ENCODE data around the gene SLC25A11. TPM values are rescaled to one million over a fixed set of nuclear protein-coding genes. Genes with fewer than 3 reads are reported as not detected.
A peak's percentile ranks its signal among the peaks of the same experiment; 100 is the strongest.

Gene SLC25A11
- total and polyA plus RNA-seq, 4 donors: 34.8 to 72.1 (median 54.2) TPM

DNA sequence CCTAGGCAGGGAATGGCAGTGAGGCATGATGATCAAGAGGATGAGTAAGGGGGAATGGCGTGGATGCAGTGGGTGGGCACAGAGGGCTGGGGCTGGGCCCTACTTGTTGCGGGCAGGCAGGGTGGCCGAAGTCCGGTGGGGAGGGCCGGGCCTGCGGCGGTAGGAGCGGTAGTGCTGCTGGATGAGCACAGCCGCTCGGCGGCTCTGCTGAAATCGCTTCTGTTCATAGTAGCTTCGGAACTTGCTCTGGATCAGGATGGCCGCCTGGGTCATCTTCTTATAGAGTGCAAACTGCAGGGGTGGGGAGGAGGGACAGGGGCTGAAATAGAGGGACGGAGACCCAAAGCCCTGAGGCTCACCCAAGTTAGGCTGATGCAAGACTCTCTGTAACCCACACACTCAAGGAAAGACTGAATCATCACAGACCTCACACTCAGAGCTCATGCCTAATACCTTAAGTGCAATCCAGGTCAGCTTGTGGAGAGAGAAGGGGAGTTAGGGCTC lies 29.3 kb upstream of the SLC25A11 start:
- Histone ChIP-seq H3K9ac (ENCODE audit: insufficient read depth in 1 of 2, low read length in 2 of 2) (no peak overlapping the region), H3K27ac (ENCODE audit: low read depth in 1 of 2, low read length in 1 of 2) (peak overlapping the region; percentile 76 to 93), H3K4me3 (no peak overlapping the region), H3K9me3 (ENCODE audit: control insufficient read depth in 4 of 4, insufficient read depth in 3 of 4, low read length in 3 of 4) (no peaks in the 10 kb centered on the region), H3K4me1 (ENCODE audit: control insufficient read depth in 5 of 5, insufficient read depth in 5 of 5, low read length in 5 of 5) (peaks cover 4 to 21% (median 11%) of the 10 kb centered on the region in 5 donors), H3K27me3 (ENCODE audit: control insufficient read depth in 3 of 3, insufficient read depth in 3 of 3, low read length in 2 of 3) (no peaks in the 10 kb centered on the region), H3K36me3 (ENCODE audit: control insufficient read depth in 4 of 4, insufficient read depth in 4 of 4, low read length in 4 of 4) (peaks cover 4 to 36% (median 16%) of the 10 kb centered on the region in 4 donors)
- TF ChIP-seq, protein P1, sequence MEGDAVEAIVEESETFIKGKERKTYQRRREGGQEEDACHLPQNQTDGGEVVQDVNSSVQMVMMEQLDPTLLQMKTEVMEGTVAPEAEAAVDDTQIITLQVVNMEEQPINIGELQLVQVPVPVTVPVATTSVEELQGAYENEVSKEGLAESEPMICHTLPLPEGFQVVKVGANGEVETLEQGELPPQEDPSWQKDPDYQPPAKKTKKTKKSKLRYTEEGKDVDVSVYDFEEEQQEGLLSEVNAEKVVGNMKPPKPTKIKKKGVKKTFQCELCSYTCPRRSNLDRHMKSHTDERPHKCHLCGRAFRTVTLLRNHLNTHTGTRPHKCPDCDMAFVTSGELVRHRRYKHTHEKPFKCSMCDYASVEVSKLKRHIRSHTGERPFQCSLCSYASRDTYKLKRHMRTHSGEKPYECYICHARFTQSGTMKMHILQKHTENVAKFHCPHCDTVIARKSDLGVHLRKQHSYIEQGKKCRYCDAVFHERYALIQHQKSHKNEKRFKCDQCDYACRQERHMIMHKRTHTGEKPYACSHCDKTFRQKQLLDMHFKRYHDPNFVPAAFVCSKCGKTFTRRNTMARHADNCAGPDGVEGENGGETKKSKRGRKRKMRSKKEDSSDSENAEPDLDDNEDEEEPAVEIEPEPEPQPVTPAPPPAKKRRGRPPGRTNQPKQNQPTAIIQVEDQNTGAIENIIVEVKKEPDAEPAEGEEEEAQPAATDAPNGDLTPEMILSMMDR (IDR thresholded peaks at IDR 0.05; ENCODE audit: control extremely low read depth, extremely low read depth): no peak
- DNase-seq (no peak), ATAC-seq (ENCODE audit: insufficient read depth, low FRiP score) (no peak)
- 78 to 80% methylated on average over 15 of the region's 15 CpGs for WGBS, 2 donors

DNA sequence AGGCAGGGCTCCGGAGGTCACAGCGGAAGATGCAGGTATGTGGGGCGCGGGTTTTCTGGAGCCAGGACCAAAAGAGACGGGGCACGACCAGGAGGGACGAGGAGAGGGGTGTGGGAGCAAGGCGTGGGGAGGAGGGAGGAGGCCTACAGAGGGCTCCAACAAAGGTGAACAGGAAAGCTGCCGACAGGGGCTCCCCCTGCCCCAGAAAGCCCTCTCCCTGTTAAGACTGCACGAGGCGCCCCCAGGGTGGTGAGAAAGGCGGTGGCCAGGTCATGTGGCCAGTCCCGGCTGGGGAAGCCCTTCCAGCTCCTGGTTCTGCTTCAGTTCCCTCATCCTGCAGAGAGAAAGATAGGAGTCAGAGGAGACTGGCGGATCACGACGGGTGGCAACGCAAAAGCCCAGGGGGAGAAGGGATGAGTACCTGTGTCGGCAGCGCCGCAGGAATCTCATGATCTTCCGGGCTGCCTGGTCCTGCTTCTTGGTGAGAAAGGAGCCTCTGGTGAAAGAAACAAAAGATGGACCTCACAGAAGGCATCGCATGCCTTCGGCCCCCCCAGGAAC lies 28.7 kb upstream of the SLC25A11 start:
- ATAC-seq (ENCODE audit: insufficient read depth, low FRiP score) (no peak), DNase-seq (peak in 2 of 3 donors; percentile 18 to 24)
- peak overlapping the region; percentile 52 for H3K4me3 ChIP-seq

DNA sequence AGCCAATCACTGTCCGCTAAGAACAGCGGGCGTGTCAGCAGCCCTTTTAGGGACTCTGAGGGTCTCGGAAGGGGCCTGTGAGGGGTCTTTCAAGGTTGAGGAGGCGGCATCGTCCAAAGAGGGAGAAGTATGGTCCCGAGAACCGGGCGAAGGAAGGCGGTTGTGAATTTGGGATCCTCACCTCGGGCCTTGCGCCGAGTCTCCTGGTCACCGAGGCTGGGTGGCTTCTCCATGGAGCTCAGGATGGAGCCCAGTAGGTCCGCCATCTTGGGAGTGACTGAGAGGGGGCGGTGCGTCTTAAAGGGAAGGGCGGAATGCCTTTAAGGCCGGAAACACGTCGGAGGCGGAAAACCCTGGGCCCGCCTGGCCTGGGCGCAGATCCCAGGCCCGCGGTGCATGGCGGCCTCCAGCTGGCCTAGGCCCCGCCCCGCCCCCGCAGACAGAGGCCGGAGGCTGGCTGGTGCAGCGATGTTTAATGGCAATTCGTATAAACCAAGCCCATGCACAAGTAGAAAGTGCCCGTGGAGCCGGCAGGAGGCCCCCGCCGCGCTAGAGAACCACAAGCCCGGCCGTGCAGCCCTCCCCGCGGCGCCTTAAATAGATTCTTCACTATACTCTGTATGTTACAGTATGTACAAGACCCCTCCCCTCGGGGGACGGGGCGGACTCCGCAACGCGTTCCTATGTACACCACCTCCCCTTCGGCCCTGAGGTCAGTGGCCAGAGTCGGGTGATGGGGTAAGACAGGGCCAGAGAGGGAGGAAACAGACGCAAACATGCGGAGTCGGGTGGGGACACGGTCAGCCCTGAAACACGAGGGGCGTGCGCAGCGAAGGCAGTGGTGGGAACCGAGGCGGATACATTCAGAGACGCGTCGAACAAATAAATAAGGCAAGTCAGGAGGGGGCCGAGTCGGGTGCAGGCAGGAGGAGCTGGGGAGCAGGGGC lies 28.0 kb upstream of the SLC25A11 start, which contains the start of gene SPAG7:
Gene SPAG7 (minus strand): TSS at position 279 of the 947 bp plus-strand sequence. CDS start 13 bp downstream, at position 266.
- Histone ChIP-seq H3K9me3 (ENCODE audit: control insufficient read depth in 4 of 4, insufficient read depth in 3 of 4, low read length in 3 of 4) (no peaks in the 10 kb centered on the region), H3K9ac (ENCODE audit: insufficient read depth in 1 of 2, low read length in 2 of 2) (peak within 1 kb of the TSS; percentile 63 to 94), H3K4me1 (ENCODE audit: control insufficient read depth in 5 of 5, insufficient read depth in 5 of 5, low read length in 5 of 5) (peaks cover 4 to 21% (median 9%) of the 10 kb centered on the region in 5 donors), H3K4me3 (peak within 1 kb of the TSS; percentile 79), H3K27ac (ENCODE audit: low read depth in 1 of 2, low read length in 1 of 2) (peak within 1 kb of the TSS; percentile 94 to 95), H3K27me3 (ENCODE audit: control insufficient read depth in 3 of 3, insufficient read depth in 3 of 3, low read length in 2 of 3) (no peaks in the 10 kb centered on the region), H3K36me3 (ENCODE audit: control insufficient read depth in 4 of 4, insufficient read depth in 4 of 4, low read length in 4 of 4) (peaks cover 4 to 26% (median 15%) of the 10 kb centered on the region in 4 donors)
- ATAC-seq (ENCODE audit: insufficient read depth, low FRiP score) (peak; percentile 76), DNase-seq (peak; percentile 98 to 99 (median 98))
- TF ChIP-seq, protein P1 (IDR thresholded peaks at IDR 0.05; ENCODE audit: control extremely low read depth, extremely low read depth): no peak
- WGBS, 2 donors: 1% methylated on average over 60 to 66 of the region's 66 CpGs

More for the DNA sequence above, 28.7 kb upstream of the SLC25A11 start:
- Histone ChIP-seq H3K9ac (ENCODE audit: insufficient read depth in 1 of 2, low read length in 2 of 2) (peak overlapping the region; percentile 25 to 42), H3K27ac (ENCODE audit: low read depth in 1 of 2, low read length in 1 of 2) (peak overlapping the region; percentile 76 to 93), H3K4me1 (ENCODE audit: control insufficient read depth in 5 of 5, insufficient read depth in 5 of 5, low read length in 5 of 5) (peaks cover 4 to 21% (median 10%) of the 10 kb centered on the region in 5 donors), H3K27me3 (ENCODE audit: control insufficient read depth in 3 of 3, insufficient read depth in 3 of 3, low read length in 2 of 3) (no peaks in the 10 kb centered on the region), H3K36me3 (ENCODE audit: control insufficient read depth in 4 of 4, insufficient read depth in 4 of 4, low read length in 4 of 4) (peaks cover 4 to 33% (median 15%) of the 10 kb centered on the region in 4 donors), H3K9me3 (ENCODE audit: control insufficient read depth in 4 of 4, insufficient read depth in 3 of 4, low read length in 3 of 4) (no peaks in the 10 kb centered on the region)
- TF ChIP-seq, protein P1 (IDR thresholded peaks at IDR 0.05; ENCODE audit: control extremely low read depth, extremely low read depth): no peak
- WGBS, 2 donors: 38 to 58% methylated on average over 20 to 23 of the region's 23 CpGs

All from lung (tissue), 12 donors.